ENCODE measurements around the gene SLC22A8.
"Not testable (repeated sequence)": the region's sequence is repeated elsewhere in the genome, so short reads cannot be mapped to it uniquely, and the experiment has no call there.

SLC22A8 gene

GRCh38 chr11:62976109-62976508 is 39.5 kb downstream of the SLC22A8 start:
- no peak for DNase-seq
- TF ChIP-seq GATA1 (IDR thresholded peaks at IDR 0.05; ENCODE audit: low read depth, low read length) = no peak
- TF ChIP-seq POLR2A (IDR thresholded peaks at IDR 0.05; ENCODE audit: low read length) = no peak

GRCh38 chr11:62974848-62975522 is 40.7 kb downstream of the SLC22A8 start:
- TF ChIP-seq GATA1 (IDR thresholded peaks at IDR 0.05; ENCODE audit: low read depth, low read length) (no peak), POLR2A (IDR thresholded peaks at IDR 0.05; ENCODE audit: low read length) (no peak)
- peak; percentile 55 to 59 for DNase-seq

DNA sequence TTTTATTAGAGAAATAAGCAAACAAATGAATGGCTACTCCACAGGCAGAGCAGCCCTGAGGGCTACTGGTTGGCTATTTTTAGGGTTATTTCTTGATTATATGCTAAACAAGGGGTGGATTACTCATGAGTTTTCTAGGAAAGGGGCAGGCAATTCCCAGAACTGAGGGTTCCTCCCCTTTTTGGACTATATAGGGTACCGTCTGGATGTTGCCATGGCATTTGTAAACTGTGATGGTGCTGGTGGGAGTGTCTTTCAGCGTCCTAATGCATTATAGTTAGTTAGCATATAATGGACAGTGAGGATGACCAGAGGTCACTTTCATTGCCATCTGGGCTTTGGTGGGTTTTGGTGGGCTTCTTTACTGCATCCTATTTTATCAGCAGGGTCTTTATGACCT is 50.1 kb downstream of the SLC22A8 start:
- DNase-seq = peak; percentile 14 to 18
- TF ChIP-seq POLR2A (IDR thresholded peaks at IDR 0.05; ENCODE audit: low read length) = no peak
- TF ChIP-seq GATA1 (IDR thresholded peaks at IDR 0.05; ENCODE audit: low read depth, low read length) = no peak

GRCh38 chr11:62962391-62962790 is 53.2 kb downstream of the SLC22A8 start:
- no peak for DNase-seq
- TF ChIP-seq GATA1 (IDR thresholded peaks at IDR 0.05; ENCODE audit: low read depth, low read length) (no peak), POLR2A (IDR thresholded peaks at IDR 0.05; ENCODE audit: low read length) (no peak)

DNA sequence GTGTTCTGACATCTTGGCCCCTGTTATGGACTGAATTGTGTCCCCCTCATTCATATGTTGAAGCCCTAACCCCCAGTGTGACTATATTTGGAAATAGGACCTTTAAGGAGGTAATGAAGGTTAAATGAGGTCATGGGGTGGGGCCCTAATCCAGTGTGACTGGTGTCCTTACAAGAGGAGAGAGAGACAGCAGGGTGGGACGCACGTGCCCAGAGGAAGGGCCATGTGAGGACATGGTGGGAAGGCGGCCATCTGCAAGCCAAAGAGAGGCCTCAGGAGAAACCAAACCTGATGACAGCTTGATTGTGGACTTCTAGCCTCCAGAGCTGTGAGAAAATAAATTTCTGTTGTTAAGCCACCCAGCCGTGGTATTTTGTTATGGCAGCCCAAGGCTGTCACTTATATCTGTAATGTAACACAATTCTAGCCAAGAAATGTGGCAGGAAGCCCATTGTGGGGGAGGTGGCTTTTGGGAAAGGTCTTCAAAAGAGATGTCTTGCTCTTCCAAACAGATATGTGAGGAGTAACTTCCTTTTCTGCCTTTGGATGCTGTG is 54.5 kb downstream of the SLC22A8 start:
- no peak for TF ChIP-seq POLR2A (IDR thresholded peaks at IDR 0.05; ENCODE audit: low read length)
- no peak for TF ChIP-seq GATA1 (IDR thresholded peaks at IDR 0.05; ENCODE audit: low read depth, low read length)
- peak in 1 of 2 experiments; percentile 5 for DNase-seq

DNA sequence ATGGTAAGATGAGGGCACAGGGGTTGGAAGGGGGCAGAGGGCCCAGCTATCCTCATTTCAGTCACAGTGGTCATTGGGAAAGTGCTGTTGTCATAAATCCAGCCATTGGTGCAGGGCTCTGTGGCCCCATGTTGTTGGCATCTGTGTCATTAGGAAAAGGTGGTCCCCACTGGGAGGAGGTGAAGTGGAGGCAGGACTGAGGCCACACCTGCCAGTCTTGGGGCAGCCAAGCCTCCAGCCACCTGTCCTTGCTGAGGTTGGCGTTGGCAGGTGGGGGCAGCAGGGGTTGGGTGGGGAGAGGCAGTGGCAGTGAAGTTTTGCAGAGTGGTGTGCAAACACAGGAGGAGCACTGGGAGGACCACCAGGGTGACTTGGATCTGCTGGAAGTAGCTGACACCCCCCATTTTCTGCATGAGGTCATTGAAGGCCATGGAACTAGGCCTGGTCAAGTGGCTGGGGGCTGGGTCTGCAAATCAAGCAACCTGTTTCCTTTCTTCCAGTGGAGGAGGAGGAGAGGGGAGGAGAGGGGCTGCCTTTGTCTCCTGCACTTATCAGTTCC is 56.1 kb downstream of the SLC22A8 start:
- TF ChIP-seq GATA1 (IDR thresholded peaks at IDR 0.05; ENCODE audit: low read depth, low read length) (no peak), POLR2A (IDR thresholded peaks at IDR 0.05; ENCODE audit: low read length) (no peak)
- DNase-seq = no peak

- no peak for DNase-seq
Measured at GRCh38 chr11:62958547-62959421, 56.9 kb downstream of the SLC22A8 start.

GRCh38 chr11:62957147-62957546 is 58.5 kb downstream of the SLC22A8 start:
- TF ChIP-seq GATA1 (IDR thresholded peaks at IDR 0.05; ENCODE audit: low read depth, low read length) (no peak), POLR2A (IDR thresholded peaks at IDR 0.05; ENCODE audit: low read length) (no peak)
- DNase-seq = no peak

More at GRCh38 chr11:62958547-62959421, 56.9 kb downstream of the SLC22A8 start:
- TF ChIP-seq POLR2A (IDR thresholded peaks at IDR 0.05; ENCODE audit: low read length) = no peak
- TF ChIP-seq GATA1 (IDR thresholded peaks at IDR 0.05; ENCODE audit: low read depth, low read length) = no peak

- no peak for DNase-seq
- no peak for TF ChIP-seq POLR2A (IDR thresholded peaks at IDR 0.05; ENCODE audit: low read length)
- TF ChIP-seq GATA1 (IDR thresholded peaks at IDR 0.05; ENCODE audit: low read depth, low read length) = no peak
Measured at GRCh38 chr11:62954478-62954877, 61.2 kb downstream of the SLC22A8 start.

DNA sequence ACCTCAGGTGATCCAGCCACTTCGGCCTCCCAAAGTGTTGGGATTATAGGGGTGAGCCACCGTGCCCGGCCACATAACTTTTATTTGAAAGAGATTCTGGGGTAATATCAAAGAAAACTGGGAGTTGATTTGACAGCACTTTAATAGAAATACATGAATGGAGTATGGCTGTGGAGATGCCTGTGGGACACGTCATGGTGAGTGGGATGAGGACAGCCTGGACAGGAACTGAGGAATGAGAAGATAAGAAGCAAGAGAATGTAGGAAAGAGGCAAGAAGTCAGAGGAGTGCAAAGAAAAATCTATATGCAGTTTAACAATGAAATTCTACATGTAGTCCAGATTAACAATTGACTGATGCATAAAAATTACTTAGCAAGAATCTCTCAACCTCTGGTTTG is 61.8 kb downstream of the SLC22A8 start:
- no peak for DNase-seq
- TF ChIP-seq POLR2A (IDR thresholded peaks at IDR 0.05; ENCODE audit: low read length) (no peak), GATA1 (IDR thresholded peaks at IDR 0.05; ENCODE audit: low read depth, low read length) (no peak)

- TF ChIP-seq GATA1 (IDR thresholded peaks at IDR 0.05; ENCODE audit: low read depth, low read length) = no peak
- TF ChIP-seq POLR2A (IDR thresholded peaks at IDR 0.05; ENCODE audit: low read length) = no peak
Measured at GRCh38 chr11:62948765-62949320, 66.8 kb downstream of the SLC22A8 start.

GRCh38 chr11:62945538-62945937 is 70.1 kb downstream of the SLC22A8 start:
- not testable (repeated sequence) for DNase-seq

More at GRCh38 chr11:62948765-62949320, 66.8 kb downstream of the SLC22A8 start:
- no peak for DNase-seq

Data from erythroblast (primary cell).